Kidney tubule cell (primary cell): ENCODE data around the gene ATG2A.

ENCODE experiments used
- DNase-seq: peaks from one replicate; pipeline ENCODE4 v3.0.0-alpha.2; 2018; ENCODE audit warnings: low spot score

The ATG2A gene

GRCh38 chr11:64916775-64917662 is at the start of gene ATG2A:
Gene ATG2A (minus strand): TSS chr11:64917209. CDS start chr11:64917135, 74 bp downstream.
- peak; percentile 100 for DNase-seq

GRCh38 chr11:64963072-64963631 is 46.1 kb upstream of the ATG2A start:
- no peak for DNase-seq

GRCh38 chr11:64960719-64961118 is 43.7 kb upstream of the ATG2A start:
- DNase-seq, result no peak

GRCh38 chr11:64959498-64959897 is 42.5 kb upstream of the ATG2A start:
- no peak for DNase-seq

- DNase-seq, result no peak
These were observed 37.2 kb upstream of the ATG2A start for GRCh38 chr11:64954201-64954600.

- DNase-seq, result no peak
These were observed 34.5 kb upstream of the ATG2A start for GRCh38 chr11:64951529-64951928.

- peak; percentile 20 for DNase-seq
These were observed 30.3 kb upstream of the ATG2A start for GRCh38 chr11:64947208-64947814.

- no peak for DNase-seq
These were observed 19.5 kb upstream of the ATG2A start for GRCh38 chr11:64936539-64936938.

- DNase-seq, result no peak
These were observed 18.5 kb upstream of the ATG2A start, which contains the start of gene GPHA2 for GRCh38 chr11:64935359-64936081. Gene GPHA2 (minus strand): TSS chr11:64935893. CDS start chr11:64935460, 433 bp downstream.

- no peak for DNase-seq
These were observed 17.8 kb upstream of the ATG2A start for GRCh38 chr11:64934682-64935358.

- DNase-seq, result no peak
These were observed 17.1 kb upstream of the ATG2A start for GRCh38 chr11:64933935-64934681.

- no peak for DNase-seq
These were observed 16.4 kb upstream of the ATG2A start for GRCh38 chr11:64933213-64933934.

- DNase-seq, result no peak
These were observed 15.3 kb upstream of the ATG2A start for GRCh38 chr11:64932324-64932723.

GRCh38 chr11:64931290-64931689 is 14.3 kb upstream of the ATG2A start:
- no peak for DNase-seq

GRCh38 chr11:64930340-64930739 is 13.3 kb upstream of the ATG2A start:
- DNase-seq, result no peak

- no peak for DNase-seq
These were observed 12.6 kb upstream of the ATG2A start for GRCh38 chr11:64929625-64930024.

- no peak for DNase-seq
These were observed 11.9 kb upstream of the ATG2A start for GRCh38 chr11:64928957-64929356.

GRCh38 chr11:64926689-64927088 is 9.7 kb upstream of the ATG2A start:
- no peak for DNase-seq

GRCh38 chr11:64925536-64926436 is 8.8 kb upstream of the ATG2A start:
- DNase-seq, result no peak
